Muscle of arm (tissue), 12 donors: Measurements from ENCODE around the gene TMPRSS13. TPM values are rescaled to one million over a fixed set of nuclear protein-coding genes. Genes with fewer than 3 reads are reported as not detected.
"Not testable (repeated sequence)": the region's sequence is repeated elsewhere in the genome, so short reads cannot be mapped to it uniquely, and the experiment has no call there.

Source experiments
- DNase-seq: peaks from one replicate; pipeline ENCODE4 v3.0.0-alpha.2; 2013
- polyA plus RNA-seq, 12 donors: library from polyadenylated mRNA; unstranded; fragments of 120-200 nt; gene quantifications; one replicate each; pipeline ENCODE4 v1.2.1, GENCODE V29; 2013; ENCODE audit not compliant: insufficient read length in 12 of 12

Gene TMPRSS13
- polyA plus RNA-seq, 12 donors, result 0.11 to 3.6 (median 0.28) TPM; not detected in 4

GRCh38 chr11:117930668-117931330 lies 1.6 kb upstream of the TMPRSS13 start:
- no peak for DNase-seq

DNA sequence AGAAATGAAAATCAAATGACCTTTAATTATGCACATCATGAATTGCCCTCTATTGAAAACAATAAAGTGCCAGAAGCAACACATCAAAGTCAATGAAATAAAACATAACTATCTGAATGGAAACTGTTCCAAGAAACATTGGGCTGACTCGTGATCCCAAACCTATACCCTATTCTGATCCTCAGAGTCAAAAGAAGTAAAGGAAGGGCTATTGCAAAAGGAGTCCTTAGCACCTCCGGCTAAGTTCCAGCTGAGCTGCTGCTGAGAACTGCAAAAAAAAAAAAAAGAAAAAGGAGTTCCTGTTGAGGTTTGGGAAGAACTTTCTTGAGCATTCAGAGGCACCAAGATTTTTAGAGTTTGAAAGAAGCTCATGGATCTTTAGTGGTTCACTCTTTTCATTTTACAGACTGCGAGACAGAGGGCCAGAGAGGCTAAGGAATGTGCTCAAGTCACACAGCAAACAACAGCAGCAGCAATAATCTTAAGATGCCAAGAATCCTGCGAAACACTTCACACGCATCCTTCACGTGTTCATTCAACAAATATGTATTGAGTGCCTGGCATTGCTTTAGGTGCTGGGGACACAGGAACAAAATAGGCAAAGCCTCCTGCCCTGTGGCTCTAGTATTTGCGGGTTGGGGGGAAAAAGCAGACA lies 841 bp upstream of the TMPRSS13 start:
- DNase-seq, result no peak

DNA sequence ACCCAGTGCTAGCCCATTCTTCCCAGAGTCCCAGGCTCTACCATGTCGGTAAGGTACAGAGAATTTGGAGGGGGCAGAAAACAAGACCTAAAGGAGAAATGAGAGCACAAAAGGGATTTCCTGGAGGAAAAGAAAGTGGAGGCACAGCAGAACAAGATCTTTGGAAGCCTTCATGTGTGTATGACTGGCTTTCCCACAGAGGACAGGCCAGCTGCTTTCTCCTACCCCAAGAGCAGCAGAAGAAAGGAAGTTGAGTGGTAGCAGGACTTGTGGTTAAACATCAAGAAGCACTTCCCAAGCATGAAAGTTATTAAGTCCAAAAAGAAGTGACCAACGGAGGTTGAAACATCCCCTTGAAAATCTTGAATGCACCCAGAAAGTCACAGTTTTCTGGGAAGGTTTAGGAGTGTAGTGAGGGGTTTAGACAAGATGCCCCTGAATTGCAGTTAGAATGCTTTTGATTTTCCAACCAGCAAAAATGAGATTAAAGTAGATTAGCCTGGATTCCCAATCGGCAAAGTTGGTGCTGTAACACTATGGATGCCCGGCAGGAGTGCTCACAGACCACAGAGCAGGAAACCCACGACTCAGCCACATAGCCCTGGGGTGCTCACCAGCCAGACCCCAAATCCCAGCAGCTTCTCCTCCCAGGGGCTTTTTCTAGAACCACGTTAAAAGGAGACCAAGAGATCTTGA lies 608 bp downstream of the TMPRSS13 start:
- DNase-seq, result no peak

DNA sequence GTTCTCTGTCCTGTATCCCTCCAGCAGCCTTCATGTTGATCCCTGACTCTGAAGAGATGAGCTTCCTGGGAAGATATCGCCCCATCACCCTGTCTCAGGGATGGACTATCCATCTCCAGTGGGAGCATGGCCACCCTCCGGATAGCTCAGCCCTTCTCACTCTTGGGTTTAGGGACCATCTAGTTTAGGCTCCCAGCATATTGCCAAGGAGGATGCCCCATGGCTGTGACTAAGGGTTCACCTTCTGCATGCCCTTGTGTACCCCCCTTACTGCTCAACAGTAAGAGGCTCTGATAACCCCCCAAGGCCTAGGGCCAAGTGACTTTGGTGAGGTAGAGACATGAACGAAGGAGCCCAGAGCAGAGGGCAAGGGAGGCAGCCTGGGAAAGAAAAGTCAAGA lies 1.3 kb downstream of the TMPRSS13 start:
- DNase-seq, result no peak

DNA sequence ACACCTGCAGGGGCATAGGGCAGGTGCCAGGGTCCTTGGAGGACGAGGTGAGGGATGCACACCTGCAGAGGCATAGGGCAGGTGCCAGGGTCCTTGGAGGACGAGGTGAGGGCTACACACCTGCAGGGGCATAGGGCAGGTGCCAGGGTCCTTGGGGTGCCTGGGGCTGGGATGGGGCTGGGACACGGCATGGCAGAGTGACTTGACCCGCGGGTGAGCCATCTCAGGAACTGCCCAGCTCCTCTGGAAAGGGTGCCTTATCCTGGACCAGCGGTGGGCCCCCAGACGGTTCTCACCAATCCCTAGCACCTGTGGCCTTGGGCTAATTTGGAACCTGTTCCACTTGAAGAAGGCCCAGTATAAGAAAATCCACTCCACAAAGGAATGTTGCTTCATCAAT lies 3.0 kb downstream of the TMPRSS13 start:
- DNase-seq, result not testable (repeated sequence)

- DNase-seq, result no peak
These were observed 3.8 kb downstream of the TMPRSS13 start for GRCh38 chr11:117925198-117925925.

GRCh38 chr11:117924631-117925170 lies 4.5 kb downstream of the TMPRSS13 start:
- DNase-seq, result no peak

GRCh38 chr11:117923773-117924172 lies 5.4 kb downstream of the TMPRSS13 start:
- DNase-seq, result no peak

DNA sequence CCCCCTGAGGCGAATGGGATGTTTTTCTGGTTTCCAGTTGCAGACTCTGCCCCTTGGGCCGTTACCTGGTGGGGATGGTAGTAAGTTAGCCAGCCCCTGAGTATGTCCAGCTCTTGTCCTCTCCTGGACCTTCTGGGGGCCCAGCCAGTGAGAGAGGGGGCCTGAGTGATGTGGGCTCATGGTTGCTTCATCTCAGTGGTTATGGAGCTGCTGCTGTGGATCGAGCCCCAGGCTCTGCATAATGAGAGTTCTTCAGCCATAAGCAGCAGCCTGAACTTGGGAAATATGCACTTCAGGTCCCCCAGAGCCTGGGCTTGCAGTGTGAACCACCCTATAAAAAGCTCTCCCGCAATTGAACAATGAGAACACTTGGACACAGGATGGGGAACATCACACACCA lies 5.9 kb downstream of the TMPRSS13 start:
- DNase-seq, result no peak

DNA sequence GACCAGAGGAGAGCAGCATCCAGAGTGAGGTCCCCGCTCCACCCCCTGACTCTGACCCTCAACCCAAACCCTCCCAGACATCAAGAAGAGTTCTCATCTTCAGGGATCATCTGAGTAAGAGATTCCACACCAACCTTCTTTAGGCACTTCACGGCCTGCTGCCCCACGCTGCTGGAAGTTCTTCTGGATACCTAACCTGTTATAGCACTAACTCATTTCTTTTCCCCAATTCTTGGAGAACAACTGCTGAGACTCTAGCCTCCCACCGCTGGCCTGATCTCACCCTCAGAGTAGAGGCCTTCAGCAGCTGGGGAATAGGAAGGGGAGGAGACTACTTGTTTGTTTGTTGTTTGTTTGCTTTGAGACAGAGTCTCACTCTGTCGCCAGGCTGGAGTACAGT lies 7.3 kb downstream of the TMPRSS13 start:
- DNase-seq, result no peak

- no peak for DNase-seq
These were observed 7.7 kb downstream of the TMPRSS13 start for GRCh38 chr11:117921456-117921855.

DNA sequence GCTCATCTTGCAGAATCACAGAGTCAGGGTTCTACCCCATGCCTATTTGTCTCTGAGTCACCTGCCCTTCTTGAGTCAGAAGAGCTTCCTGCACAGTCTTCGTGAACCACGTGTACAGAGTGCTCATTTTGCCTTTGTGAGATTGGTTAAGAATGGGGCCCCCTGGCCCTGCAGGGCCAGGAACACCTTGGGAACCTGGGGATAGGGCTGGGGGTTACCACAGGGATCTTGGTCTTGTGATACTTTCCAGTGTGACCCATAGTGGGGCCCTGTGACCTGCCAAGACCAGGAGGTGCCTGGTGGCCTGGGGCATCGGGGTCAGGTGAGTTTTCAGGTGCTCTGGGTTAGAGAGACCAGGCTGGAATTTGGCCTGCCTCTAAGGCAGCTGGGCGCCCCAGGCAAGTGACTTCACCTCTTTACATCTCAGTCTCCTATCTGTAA lies 9.4 kb downstream of the TMPRSS13 start:
- no peak for DNase-seq

DNA sequence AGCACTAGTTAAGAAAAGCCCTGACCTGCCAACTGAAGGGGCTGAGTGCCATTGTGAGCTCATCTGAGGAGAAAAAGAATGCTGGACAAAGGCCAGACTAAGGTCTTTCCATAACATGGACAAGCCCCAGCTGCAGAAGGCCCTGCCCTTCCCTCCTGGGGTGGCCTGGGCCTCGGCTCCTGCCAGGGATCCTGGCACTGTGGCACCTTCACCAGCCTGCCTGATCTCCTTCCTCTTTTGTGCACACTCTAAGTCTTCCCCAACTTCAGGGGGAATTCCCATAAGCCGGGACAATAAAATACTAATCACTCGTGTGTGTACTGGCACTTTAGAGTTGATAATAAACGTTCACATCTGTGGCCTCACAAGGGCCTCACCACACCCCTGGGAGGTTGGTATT lies 9.9 kb downstream of the TMPRSS13 start:
- no peak for DNase-seq

DNA sequence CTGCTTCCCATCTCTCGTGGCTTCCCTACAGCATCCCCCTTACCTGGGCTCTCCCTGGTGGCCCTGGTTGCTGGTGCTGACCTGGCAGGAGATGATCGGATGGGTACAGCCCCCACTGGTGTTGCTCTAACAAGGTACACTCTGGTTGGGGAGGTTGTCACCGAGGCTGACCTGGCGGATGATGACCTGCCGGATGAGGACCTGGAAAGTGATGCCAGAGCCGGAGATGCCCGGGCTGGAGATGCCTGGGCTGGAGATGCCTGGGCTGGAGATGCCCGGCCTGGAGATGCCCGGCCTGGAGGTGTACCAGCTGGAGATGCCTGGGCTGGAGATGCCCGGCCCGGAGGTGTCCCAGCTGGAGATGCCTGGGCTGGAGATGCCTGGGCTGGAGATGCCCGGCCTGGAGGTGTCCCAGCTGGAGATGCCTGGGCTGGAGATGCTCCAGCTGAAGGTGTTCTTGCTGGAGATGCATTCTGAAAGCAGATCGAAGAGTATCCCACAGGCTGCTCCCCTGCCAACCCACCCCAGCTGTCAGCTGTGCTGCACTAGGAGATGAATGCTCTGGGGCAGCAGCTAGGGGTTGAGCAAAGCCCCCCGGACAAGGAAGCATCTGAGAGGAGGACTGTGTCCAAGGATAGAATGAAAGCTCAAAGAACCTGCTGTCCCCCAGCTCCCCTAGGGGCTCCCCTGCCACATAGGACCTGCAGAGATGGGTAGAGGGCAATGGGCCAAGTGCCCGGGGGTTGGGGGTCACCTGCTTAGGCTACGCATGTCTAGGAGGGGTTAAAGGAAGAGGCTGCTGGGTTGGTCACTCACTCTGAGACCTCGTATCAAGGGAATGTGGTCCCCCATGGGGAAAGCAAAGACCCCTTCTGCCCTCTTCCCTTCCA lies 10.6 kb downstream of the TMPRSS13 start:
- DNase-seq, result no peak

DNA sequence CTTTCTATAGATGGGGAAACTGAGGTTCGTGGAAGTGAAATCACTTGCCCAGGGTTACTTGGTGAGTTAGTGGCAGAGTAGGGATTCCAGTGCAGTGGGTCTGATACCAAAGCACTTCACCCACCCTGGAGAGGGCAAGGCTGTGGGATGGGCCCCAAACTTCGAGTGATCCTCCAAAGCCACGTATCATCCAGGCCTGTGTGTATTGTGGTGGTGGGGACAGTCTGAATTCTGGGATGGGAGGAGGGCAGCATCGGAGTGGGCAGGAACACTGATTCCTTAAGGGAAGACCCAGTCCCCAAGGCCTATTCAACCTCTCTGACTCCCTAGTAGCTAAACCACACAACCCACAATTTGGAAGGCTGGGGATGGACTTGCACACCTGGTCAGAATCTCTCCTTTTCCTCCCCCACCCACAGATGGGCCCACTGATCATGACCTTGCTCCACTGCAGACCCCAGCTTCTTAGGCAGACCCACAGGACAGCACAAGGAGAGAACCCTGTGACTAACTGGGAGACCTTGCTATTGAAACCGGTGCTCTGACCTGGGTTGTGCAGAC lies 11.5 kb downstream of the TMPRSS13 start:
- DNase-seq, result no peak

- DNase-seq, result no peak
These were observed 12.2 kb downstream of the TMPRSS13 start for GRCh38 chr11:117916956-117917355.

DNA sequence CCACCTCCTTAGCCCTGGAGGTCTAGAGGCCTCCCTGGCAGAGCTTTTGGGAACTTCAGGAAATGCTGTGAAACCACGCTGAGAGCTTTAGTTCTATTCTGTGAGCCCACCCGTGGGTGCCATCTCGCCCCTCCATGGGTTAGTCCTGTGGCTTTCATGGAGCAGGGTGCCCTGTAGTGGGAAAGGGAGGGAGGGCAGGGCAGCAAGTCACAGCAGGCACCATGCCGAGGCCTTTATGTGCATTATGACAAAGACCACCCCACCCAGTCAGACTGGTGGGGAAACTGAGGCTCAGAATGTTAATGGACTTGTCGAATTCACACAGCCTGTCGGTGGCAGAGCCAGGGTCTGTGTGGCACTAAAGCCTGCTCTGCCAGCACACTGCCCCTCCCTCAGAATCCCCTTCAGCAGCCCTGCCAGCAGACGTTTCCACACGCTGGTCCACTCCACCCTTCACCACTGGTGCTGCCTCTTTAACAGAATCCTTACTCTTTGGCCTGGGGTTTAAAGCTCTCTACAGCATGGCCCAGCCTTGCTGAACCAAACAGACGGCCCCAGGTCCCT lies 13.4 kb downstream of the TMPRSS13 start:
- DNase-seq, result no peak

DNA sequence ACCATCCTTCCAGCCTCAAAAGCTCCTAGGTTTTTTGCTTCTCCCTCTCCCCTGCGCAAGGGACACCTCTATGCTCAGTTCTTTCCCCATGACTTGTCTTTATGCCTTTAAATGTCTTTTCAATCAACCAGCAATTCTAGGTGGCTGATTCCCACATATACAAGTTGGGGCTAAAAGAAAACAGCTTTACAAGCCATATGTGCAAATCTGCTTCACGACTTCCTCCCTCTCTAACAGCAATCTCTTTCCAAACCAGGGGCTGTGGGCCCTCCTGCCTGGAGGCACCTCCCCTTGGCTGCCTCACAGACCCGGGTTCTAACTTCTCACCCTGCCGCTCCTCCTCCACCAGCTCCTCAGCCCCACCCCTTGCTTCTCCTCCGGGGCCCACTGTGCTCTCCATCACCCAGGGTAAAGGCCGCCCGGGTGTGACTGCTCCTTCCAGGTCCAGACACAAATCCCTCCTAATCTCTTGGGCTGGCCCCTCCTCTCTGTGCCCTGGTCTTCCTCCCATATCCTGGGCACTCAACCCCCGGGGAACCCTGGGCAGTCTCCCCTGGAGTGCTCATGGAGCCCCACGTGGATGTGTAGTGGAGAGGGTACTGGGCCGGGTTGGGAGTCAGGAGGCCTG lies 14.1 kb downstream of the TMPRSS13 start:
- DNase-seq, result no peak

DNA sequence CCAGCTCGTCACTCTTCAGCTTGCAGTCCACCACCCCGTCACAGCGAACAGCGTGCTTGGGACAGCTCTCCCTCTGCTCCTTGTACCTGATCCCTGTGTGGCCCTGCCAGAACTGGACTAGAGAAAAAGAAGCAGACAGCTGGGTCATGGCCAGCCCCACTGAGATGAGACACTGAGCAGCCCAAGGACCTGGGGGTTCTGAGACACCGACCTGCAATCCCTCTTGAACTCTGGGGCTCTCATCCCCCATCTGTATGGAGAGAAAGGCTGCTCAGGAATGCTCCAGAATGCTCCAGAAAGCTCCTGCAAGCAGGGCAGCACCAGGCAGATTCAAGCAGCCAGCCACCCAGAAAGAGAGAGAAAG lies 14.8 kb downstream of the TMPRSS13 start:
- DNase-seq, result no peak
